Neural cell (in vitro differentiated cells): Measurements from ENCODE around the gene ENAH. TPM values are rescaled to one million over a fixed set of nuclear protein-coding genes. Genes with fewer than 3 reads are reported as not detected.
"Not testable (repeated sequence)": the region's sequence is repeated elsewhere in the genome, so short reads cannot be mapped to it uniquely, and the experiment has no call there.

Experiments used
- H2AFZ ChIP-seq: fragments of 200-600, 300-800 bp; sonication (generic), shearing (Covaris generic); 2 replicates; pipeline ENCODE4 v1.6.0; 2014; ENCODE audit warnings: low read depth, mild to moderate bottlenecking, antibody characterized with exemption, low read length, moderate library complexity
- H3F3A ChIP-seq: fragments of 200-600 bp; shearing (Covaris generic); 2 replicates; pipeline ENCODE4 v1.6.1; 2016; ENCODE audit warnings: mild to moderate bottlenecking, moderate library complexity, mixed read lengths, antibody characterized with exemption, low read length; ENCODE audit not compliant: insufficient read depth, poor library complexity, severe bottlenecking
- H3K27ac ChIP-seq: fragments of 200-600, 300-800 bp; sonication (generic), shearing (Covaris generic); 2 replicates; pipeline ENCODE4 v1.5.1; 2014; ENCODE audit warnings: mild to moderate bottlenecking, low read length, moderate library complexity
- H3K27me3 ChIP-seq: fragments of 300-800, 200-600 bp; sonication (generic), shearing (Covaris generic); 2 replicates; pipeline ENCODE4 v1.6.0; 2014; ENCODE audit warnings: mild to moderate bottlenecking, low read depth, low read length, moderate library complexity; ENCODE audit not compliant: insufficient read depth
- H3K36me3 ChIP-seq: fragments of 300-800, 200-600 bp; sonication (generic), shearing (Covaris generic); 2 replicates; pipeline ENCODE4 v1.5.1; 2014; ENCODE audit warnings: mild to moderate bottlenecking, antibody characterized with exemption, low read length, moderate library complexity; ENCODE audit not compliant: insufficient read depth
- H3K4me2 ChIP-seq: fragments of 300-800, 200-600 bp; sonication (generic), shearing (Covaris generic); 2 replicates; pipeline ENCODE4 v1.6.0; 2014; ENCODE audit warnings: mild to moderate bottlenecking, low read length
- H3K4me3 ChIP-seq: fragments of 300-800, 200-600 bp; sonication (generic), shearing (Covaris generic); 2 replicates; pipeline ENCODE4 v1.5.1; 2014; ENCODE audit warnings: mild to moderate bottlenecking, low read length, moderate library complexity
- H3K79me2 ChIP-seq: fragments of 200-600 bp; shearing (Covaris generic); replicated peaks from 2 replicates; pipeline ENCODE4 v1.6.0; 2014; ENCODE audit warnings: mild to moderate bottlenecking, low read length, moderate library complexity; ENCODE audit not compliant: insufficient read depth
- H3K9ac ChIP-seq: fragments of 300-800, 200-600 bp; sonication (generic), shearing (Covaris generic); 2 replicates; pipeline ENCODE4 v1.6.1; 2016; ENCODE audit warnings: mild to moderate bottlenecking, low read length, mixed read lengths
- H3K9me2 ChIP-seq: fragments of 200-600 bp; shearing (Covaris generic); 2 replicates; pipeline ENCODE4 v1.6.1; 2016; ENCODE audit warnings: mild to moderate bottlenecking, low read length, mixed read lengths; ENCODE audit not compliant: insufficient read depth
- H3K9me3 ChIP-seq: fragments of 200-600, 300-800 bp; sonication (generic), shearing (Covaris generic); 2 replicates; pipeline ENCODE4 v1.6.1; 2016; ENCODE audit warnings: mild to moderate bottlenecking, mixed run types, low read length, moderate library complexity, mixed read lengths
- H4K20me1 ChIP-seq: fragments of 200-600 bp; shearing (Covaris generic); 2 replicates; pipeline ENCODE4 v1.6.1; 2016; ENCODE audit warnings: mild to moderate bottlenecking, mixed run types; ENCODE audit not compliant: insufficient read depth
- CTCF ChIP-seq: fragments of 450-650 bp; IDR thresholded peaks from 2 replicates; pipeline ENCODE4 v1.5.1; 2014; ENCODE audit warnings: antibody characterized with exemption, mild to moderate bottlenecking, moderate library complexity; ENCODE audit not compliant: poor library complexity, severe bottlenecking
- EP300 ChIP-seq: fragments of 450-650 bp; conservative IDR thresholded peaks from 2 replicates; pipeline ENCODE4 v1.6.1; 2014; ENCODE audit warnings: antibody characterized with exemption, mild to moderate bottlenecking, moderate library complexity; ENCODE audit not compliant: poor library complexity, severe bottlenecking
- EZH2 ChIP-seq: fragments of 200-600, 300-800 bp; shearing (Covaris generic), sonication (generic); IDR thresholded peaks from 2 replicates; pipeline ENCODE4 v1.6.1; 2014; ENCODE audit warnings: antibody characterized with exemption, low read length, borderline replicate concordance, mild to moderate bottlenecking; ENCODE audit not compliant: insufficient read depth, poor library complexity, severe bottlenecking
- MXI1 ChIP-seq: fragments of 450-650 bp; conservative IDR thresholded peaks from 2 replicates; pipeline ENCODE4 v1.6.1; 2014; ENCODE audit warnings: antibody characterized with exemption, mild to moderate bottlenecking; ENCODE audit not compliant: poor library complexity, severe bottlenecking
- POLR2AphosphoS5 ChIP-seq: IDR thresholded peaks from 2 replicates; pipeline ENCODE4 v1.6.1; 2012
- RAD21 ChIP-seq: fragments of 450-650 bp; conservative IDR thresholded peaks from 2 replicates; pipeline ENCODE4 v1.6.1; 2014; ENCODE audit warnings: antibody characterized with exemption, mild to moderate bottlenecking, moderate library complexity
- REST ChIP-seq: IDR thresholded peaks from 2 replicates; pipeline ENCODE4 v1.6.1; 2012; ENCODE audit warnings: borderline replicate concordance
- SMC3 ChIP-seq: fragments of 450-650 bp; conservative IDR thresholded peaks from 2 replicates; pipeline ENCODE4 v1.6.1; 2014; ENCODE audit warnings: antibody characterized with exemption, mild to moderate bottlenecking, moderate library complexity; ENCODE audit not compliant: poor library complexity
- TAF1 ChIP-seq: IDR thresholded peaks from 2 replicates; pipeline ENCODE4 v1.6.1; 2012; ENCODE audit warnings: low read depth
- polyA plus RNA-seq: library from polyadenylated mRNA; depleted of rRNA; stranded (reverse); fragments of >200 nt; gene quantifications from 2 replicates; pipeline ENCODE4 v1.2.3, GENCODE V29; 2014

Gene ENAH
- polyA plus RNA-seq, 1 donor from 2014 or later = 58.4 TPM

GRCh38 chr1:225637651-225638199, 15.2 kb downstream of the ENAH start:
- Histone ChIP-seq H2AFZ (no peak overlapping the region), H3K9me3 (no peaks in the 10 kb centered on the region), H3K4me3 (no peak overlapping the region), H3K9ac (no peak overlapping the region), H3K79me2 (peaks cover 99% of the 10 kb centered on the region), H4K20me1 (no peaks in the 10 kb centered on the region), H3F3A (no peaks in the 10 kb centered on the region), H3K27me3 (no peaks in the 10 kb centered on the region), H3K9me2 (no peaks in the 10 kb centered on the region), H3K36me3 (peaks cover 11% of the 10 kb centered on the region), H3K4me2 (no peak overlapping the region), H3K27ac (no peak overlapping the region)
- no peak for TF ChIP-seq TAF1
- TF ChIP-seq MXI1 = no peak
- no peak for TF ChIP-seq EZH2
- TF ChIP-seq RAD21 = no peak
- TF ChIP-seq POLR2AphosphoS5 = no peak

- H3F3A ChIP-seq, H3K27ac ChIP-seq: not testable (repeated sequence)
- H3K36me3 ChIP-seq = peaks cover 11% of the 10 kb centered on the region
These were observed 15.9 kb downstream of the ENAH start for GRCh38 chr1:225636992-225637391.

GRCh38 chr1:225635649-225636048, 17.3 kb downstream of the ENAH start:
- Histone ChIP-seq H3K36me3 (peaks cover 11% of the 10 kb centered on the region), H4K20me1 (no peaks in the 10 kb centered on the region), H3K27ac (no peak overlapping the region), H3F3A (no peaks in the 10 kb centered on the region), H3K9me2 (no peaks in the 10 kb centered on the region), H3K9me3 (no peaks in the 10 kb centered on the region), H3K9ac (no peak overlapping the region), H2AFZ (no peak overlapping the region), H3K79me2 (peaks cover 99% of the 10 kb centered on the region), H3K4me3 (no peak overlapping the region), H3K4me2 (no peak overlapping the region), H3K27me3 (no peaks in the 10 kb centered on the region)
- TF ChIP-seq EZH2 (no peak), POLR2AphosphoS5 (no peak), CTCF (no peak), EP300 (no peak), TAF1 (no peak), RAD21 (no peak), SMC3 (no peak), MXI1 (no peak), REST (no peak)

More at GRCh38 chr1:225636992-225637391, 15.9 kb downstream of the ENAH start:
- H3K4me3 ChIP-seq, H3K9me3 ChIP-seq, H3K9ac ChIP-seq, H4K20me1 ChIP-seq, H2AFZ ChIP-seq, H3K9me2 ChIP-seq, H3K27me3 ChIP-seq, H3K4me2 ChIP-seq: not testable (repeated sequence)
- H3K79me2 ChIP-seq = peaks cover 98% of the 10 kb centered on the region

GRCh38 chr1:225632836-225633235, 20.1 kb downstream of the ENAH start:
- not testable (repeated sequence) for H3K9me3 ChIP-seq, H3K9me2 ChIP-seq, H3K4me3 ChIP-seq, H3K4me2 ChIP-seq, H3K9ac ChIP-seq, H3K27ac ChIP-seq, H3K27me3 ChIP-seq, H3K36me3 ChIP-seq, H2AFZ ChIP-seq, H3F3A ChIP-seq, H4K20me1 ChIP-seq
- H3K79me2 ChIP-seq = peaks cover 97% of the 10 kb centered on the region
